ENCODE measurements around the gene C12orf75. TPM values are rescaled to one million over a fixed set of nuclear protein-coding genes. Genes with fewer than 3 reads are reported as not detected.

C12orf75 gene
- total RNA-seq = 157 and 169 TPM in 2 replicates
- long read RNA-seq, transcript C12orf75-201 (6 exons, 1,366 nt) = major isoform, 112 of 119 reads
- long read RNA-seq, partial matches to known transcripts = 2 of 119 reads
- long read RNA-seq, other reads (novel, unspliced or antisense) = 4 of 119 reads

DNA sequence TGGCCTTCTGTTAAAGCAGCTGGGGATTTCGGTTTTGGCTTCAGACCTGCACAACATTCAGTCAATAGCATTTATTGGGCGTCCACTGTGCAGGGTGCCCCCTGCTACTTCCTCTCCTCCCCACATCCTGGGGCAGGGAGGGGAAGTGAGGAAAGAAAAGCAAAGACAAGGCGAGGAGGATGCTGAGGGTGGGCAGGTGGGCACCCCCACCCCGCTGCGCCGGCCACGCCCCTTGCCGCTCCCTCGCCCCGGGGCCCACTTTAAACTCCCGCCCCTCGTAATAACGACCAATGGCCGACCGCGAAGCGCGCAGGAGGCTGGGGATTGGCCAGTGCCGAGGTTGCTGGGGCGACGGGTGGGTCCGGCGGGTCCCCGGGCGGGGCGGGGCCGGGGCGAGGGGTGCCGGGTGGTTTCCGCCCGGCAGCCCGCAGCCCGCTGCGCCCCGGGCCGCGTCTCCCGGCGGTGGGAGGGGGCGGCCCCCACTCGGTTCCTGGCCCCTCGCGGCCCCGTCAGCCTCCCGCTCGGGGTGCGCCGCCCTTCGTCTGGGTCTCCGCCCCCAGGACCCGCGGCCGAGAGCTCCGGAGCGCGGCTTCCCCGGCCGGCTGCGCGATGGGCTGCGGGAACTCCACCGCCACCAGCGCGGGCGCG, at the start of gene C12orf75:
C12orf75 (plus strand) TSS at position 409 of the 648 bp plus-strand sequence; CDS start at position 610, 201 bp downstream.
- peak; percentile 94 for DNase-seq (ENCODE audit: extremely low spot score, unreplicated experiment)
- TF ChIP-seq, protein P1, sequence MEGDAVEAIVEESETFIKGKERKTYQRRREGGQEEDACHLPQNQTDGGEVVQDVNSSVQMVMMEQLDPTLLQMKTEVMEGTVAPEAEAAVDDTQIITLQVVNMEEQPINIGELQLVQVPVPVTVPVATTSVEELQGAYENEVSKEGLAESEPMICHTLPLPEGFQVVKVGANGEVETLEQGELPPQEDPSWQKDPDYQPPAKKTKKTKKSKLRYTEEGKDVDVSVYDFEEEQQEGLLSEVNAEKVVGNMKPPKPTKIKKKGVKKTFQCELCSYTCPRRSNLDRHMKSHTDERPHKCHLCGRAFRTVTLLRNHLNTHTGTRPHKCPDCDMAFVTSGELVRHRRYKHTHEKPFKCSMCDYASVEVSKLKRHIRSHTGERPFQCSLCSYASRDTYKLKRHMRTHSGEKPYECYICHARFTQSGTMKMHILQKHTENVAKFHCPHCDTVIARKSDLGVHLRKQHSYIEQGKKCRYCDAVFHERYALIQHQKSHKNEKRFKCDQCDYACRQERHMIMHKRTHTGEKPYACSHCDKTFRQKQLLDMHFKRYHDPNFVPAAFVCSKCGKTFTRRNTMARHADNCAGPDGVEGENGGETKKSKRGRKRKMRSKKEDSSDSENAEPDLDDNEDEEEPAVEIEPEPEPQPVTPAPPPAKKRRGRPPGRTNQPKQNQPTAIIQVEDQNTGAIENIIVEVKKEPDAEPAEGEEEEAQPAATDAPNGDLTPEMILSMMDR (IDR thresholded peaks at IDR 0.05) = no peak
- Mint-ChIP-seq H3K4me1 (ENCODE audit: unreplicated experiment) (peaks cover 62% of the 10 kb centered on the region), H3K27ac (ENCODE audit: unreplicated experiment) (peak within 1 kb of the TSS; percentile 84), H3K36me3 (ENCODE audit: unreplicated experiment) (peaks cover 2% of the 10 kb centered on the region), H3K27me3 (ENCODE audit: unreplicated experiment) (no peaks in the 10 kb centered on the region), H3K9me3 (ENCODE audit: unreplicated experiment) (no peaks in the 10 kb centered on the region), H3K4me3 (ENCODE audit: unreplicated experiment) (peak within 1 kb of the TSS; percentile 78)

DNA sequence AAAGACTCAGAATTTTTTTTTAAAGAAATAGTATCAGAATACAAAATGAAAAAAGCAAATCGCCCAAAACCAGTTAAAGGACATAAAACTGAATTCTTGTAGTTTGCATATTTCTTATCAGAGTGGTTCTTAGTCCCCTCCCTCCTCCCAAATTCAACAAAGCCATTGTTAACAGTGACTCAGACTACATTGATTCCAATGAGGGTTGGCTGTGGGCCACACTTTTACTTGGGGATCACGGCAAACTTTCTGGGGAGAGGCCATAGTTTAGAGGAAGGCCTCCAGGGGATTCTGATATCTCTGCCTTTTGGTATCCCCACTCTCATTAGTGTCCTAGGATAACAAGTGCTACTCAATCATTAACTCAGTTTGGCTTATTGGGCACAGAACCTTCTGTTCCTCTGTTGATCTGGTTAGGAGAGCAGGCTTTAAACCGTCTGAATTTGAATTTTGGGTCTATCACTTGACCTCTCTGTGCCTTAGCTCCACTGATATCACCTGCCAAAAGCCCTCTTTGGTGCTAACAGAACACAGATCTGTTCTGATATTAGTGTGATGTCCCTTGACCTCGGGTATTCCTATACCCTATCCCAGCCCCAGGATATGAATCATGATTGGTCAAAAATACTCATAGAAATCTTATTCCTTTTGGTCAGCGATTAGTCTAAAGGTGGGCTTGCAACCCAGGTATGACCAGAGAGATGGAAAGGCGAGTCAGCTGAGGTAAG, 49.4 kb upstream of the C12orf75 start:
- Mint-ChIP-seq H3K4me3 (ENCODE audit: unreplicated experiment) (no peak overlapping the region), H3K36me3 (ENCODE audit: unreplicated experiment) (no peaks in the 10 kb centered on the region), H3K27ac (ENCODE audit: unreplicated experiment) (no peak overlapping the region), H3K9me3 (ENCODE audit: unreplicated experiment) (no peaks in the 10 kb centered on the region), H3K4me1 (ENCODE audit: unreplicated experiment) (no peaks in the 10 kb centered on the region), H3K27me3 (ENCODE audit: unreplicated experiment) (no peaks in the 10 kb centered on the region)
- TF ChIP-seq, protein P1 (IDR thresholded peaks at IDR 0.05) = no peak
- DNase-seq (ENCODE audit: extremely low spot score, unreplicated experiment) = no peak

DNA sequence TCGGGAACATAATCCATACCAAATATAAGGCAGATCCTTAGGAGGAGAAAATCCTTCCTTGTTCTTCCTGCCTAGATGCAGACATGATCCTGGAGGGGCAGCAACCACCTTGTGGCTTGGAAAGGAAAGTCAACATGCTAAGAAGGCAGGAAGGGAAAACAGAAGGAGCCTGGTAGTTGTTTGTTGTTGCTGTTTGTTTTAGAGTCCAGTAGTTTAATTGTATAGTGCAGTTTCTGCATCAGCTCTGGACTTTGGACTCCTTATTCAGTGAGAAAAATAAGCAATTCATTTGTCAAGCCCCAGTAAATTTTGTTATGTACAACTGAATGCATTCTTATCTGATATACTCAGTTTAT, 48.8 kb upstream of the C12orf75 start:
- no peak for DNase-seq (ENCODE audit: extremely low spot score, unreplicated experiment)
- Mint-ChIP-seq H3K4me1 (ENCODE audit: unreplicated experiment) (no peaks in the 10 kb centered on the region), H3K27me3 (ENCODE audit: unreplicated experiment) (no peaks in the 10 kb centered on the region), H3K27ac (ENCODE audit: unreplicated experiment) (no peak overlapping the region), H3K36me3 (ENCODE audit: unreplicated experiment) (no peaks in the 10 kb centered on the region), H3K9me3 (ENCODE audit: unreplicated experiment) (no peaks in the 10 kb centered on the region), H3K4me3 (ENCODE audit: unreplicated experiment) (no peak overlapping the region)
- TF ChIP-seq, protein P1 (IDR thresholded peaks at IDR 0.05) = no peak

DNA sequence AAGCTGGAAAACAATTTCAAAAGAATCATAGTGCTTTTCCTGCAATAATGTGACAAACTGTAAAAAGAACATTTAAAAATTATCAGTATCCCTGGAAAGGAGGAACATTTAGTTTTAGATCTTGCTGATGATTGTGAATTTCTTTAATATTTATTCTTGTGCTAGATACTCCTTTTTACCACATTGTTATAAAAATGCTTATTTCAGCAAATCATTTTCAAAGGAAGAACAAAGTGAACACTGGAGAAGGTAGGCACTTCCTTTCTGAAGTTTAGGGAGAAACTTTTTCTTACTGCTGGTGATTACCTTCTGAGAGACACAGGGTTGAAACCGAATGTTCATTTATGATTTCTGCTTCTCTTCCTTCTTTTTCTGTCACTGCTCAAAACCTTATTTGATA, 45.1 kb upstream of the C12orf75 start:
- Mint-ChIP-seq H3K4me3 (ENCODE audit: unreplicated experiment) (no peak overlapping the region), H3K27ac (ENCODE audit: unreplicated experiment) (no peak overlapping the region), H3K36me3 (ENCODE audit: unreplicated experiment) (no peaks in the 10 kb centered on the region), H3K9me3 (ENCODE audit: unreplicated experiment) (no peaks in the 10 kb centered on the region), H3K27me3 (ENCODE audit: unreplicated experiment) (no peaks in the 10 kb centered on the region), H3K4me1 (ENCODE audit: unreplicated experiment) (no peaks in the 10 kb centered on the region)
- DNase-seq (ENCODE audit: extremely low spot score, unreplicated experiment) = no peak
- TF ChIP-seq, protein P1 (IDR thresholded peaks at IDR 0.05) = no peak

DNA sequence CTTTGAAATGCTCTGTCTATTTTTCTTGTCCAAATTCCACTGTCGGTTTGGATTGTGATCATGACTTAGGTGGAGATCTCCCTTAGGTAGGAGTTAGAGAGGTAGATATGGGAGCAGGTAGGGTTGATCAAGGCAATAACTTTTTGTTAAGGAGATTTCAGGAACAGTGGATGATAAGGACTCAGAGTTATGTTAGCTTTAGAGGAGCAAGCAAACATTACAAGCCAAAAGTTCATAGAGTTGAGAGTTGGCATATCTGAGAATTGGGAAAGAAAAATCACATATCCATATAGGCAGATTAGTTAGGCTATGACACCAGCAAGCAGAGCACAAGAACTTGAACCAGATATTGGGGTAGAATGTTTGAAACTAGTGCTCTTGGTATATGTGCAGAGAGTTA, 43.1 kb upstream of the C12orf75 start:
- Mint-ChIP-seq H3K27me3 (ENCODE audit: unreplicated experiment) (no peaks in the 10 kb centered on the region), H3K9me3 (ENCODE audit: unreplicated experiment) (no peaks in the 10 kb centered on the region), H3K27ac (ENCODE audit: unreplicated experiment) (no peak overlapping the region), H3K4me1 (ENCODE audit: unreplicated experiment) (no peaks in the 10 kb centered on the region), H3K36me3 (ENCODE audit: unreplicated experiment) (no peaks in the 10 kb centered on the region), H3K4me3 (ENCODE audit: unreplicated experiment) (no peak overlapping the region)
- TF ChIP-seq, protein P1 (IDR thresholded peaks at IDR 0.05) = no peak
- DNase-seq (ENCODE audit: extremely low spot score, unreplicated experiment) = no peak

Data from osteocyte (in vitro differentiated cells).